GM13977 (cell line): ENCODE results near the gene CFAP53.

Experiments
- DNase-seq: peaks from one replicate; pipeline ENCODE4 v3.0.0; 2012; ENCODE audit warnings: low spot score
- CTCF ChIP-seq: IDR thresholded peaks from 2 replicates; pipeline ENCODE4 v1.5.1; 2012; ENCODE audit warnings: mild to moderate bottlenecking, control low read depth; ENCODE audit not compliant: insufficient read depth; ENCODE audit errors: extremely low read depth, missing control alignments
- in situ Hi-C: fragments of 300-500 bp; cut with MboI; formaldehyde crosslinking; loops from one replicate; pipeline ENCODE4 v1.12.0; 2022; ENCODE audit warnings: low sequenced_read_pairs, low pct_unique_long_range_greater_than_20kb, mixed read lengths, inconsistent platforms; ENCODE audit not compliant: unreplicated experiment

The CFAP53 gene

GRCh38 chr18:50201476-50202018, 64.7 kb downstream of the CFAP53 start:
- in situ Hi-C loops: no loop called here
- DNase-seq: no peak
- TF ChIP-seq CTCF: no peak

- TF ChIP-seq CTCF: no peak
- no peak for DNase-seq
- in situ Hi-C loops: no loop called here
Measured at GRCh38 chr18:50199921-50200320, 66.4 kb downstream of the CFAP53 start.

- DNase-seq: no peak
- no peak for TF ChIP-seq CTCF
- in situ Hi-C loops: no loop called here
Measured at GRCh38 chr18:50199346-50199855, 66.9 kb downstream of the CFAP53 start.

- DNase-seq: no peak
- in situ Hi-C loops: no loop called here
- TF ChIP-seq CTCF: no peak
Measured at GRCh38 chr18:50196261-50196660, 70.0 kb downstream of the CFAP53 start.

- in situ Hi-C loops: no loop called here
- no peak for TF ChIP-seq CTCF
- no peak for DNase-seq
Measured at GRCh38 chr18:50195689-50196088, 70.6 kb downstream of the CFAP53 start.

GRCh38 chr18:50194631-50195532, 71.4 kb downstream of the CFAP53 start, which contains the start of gene MYO5B:
MYO5B (minus strand) TSS chr18:50195147; CDS start chr18:50194793, 354 bp downstream.
- peak; percentile 88 for DNase-seq
- peak; percentile 78 for TF ChIP-seq CTCF
- in situ Hi-C loops: no loop called here
